ENCODE results near the gene FES. TPM values are rescaled to one million over a fixed set of nuclear protein-coding genes. Genes with fewer than 3 reads are reported as not detected.

FES gene
- total and polyA plus RNA-seq, 2 of the 13 experiments (the other 11 are each of a cell fraction or from before 2014, with no cell fraction given) = 4.0 to 9.5 TPM

- no peak for TF ChIP-seq ZNF18 (CRISPR knock-in tag; IDR thresholded peaks at IDR 0.05; ENCODE audit: insufficient replicate concordance)
- no peak for TF ChIP-seq ZNF407 (CRISPR knock-in tag; IDR thresholded peaks at IDR 0.05; ENCODE audit: not compliant biosample characterization)
- TF ChIP-seq NFE2L2 (IDR thresholded peaks at IDR 0.05; ENCODE audit: low read length) = no peak
- no peak for TF ChIP-seq MYNN (CRISPR knock-in tag; IDR thresholded peaks at IDR 0.05; ENCODE audit: low read depth)
- no peak for TF ChIP-seq DDIT3 (CRISPR knock-in tag; IDR thresholded peaks at IDR 0.05)
- TF ChIP-seq DR1 (CRISPR knock-in tag; IDR thresholded peaks at IDR 0.05) = no peak
- no peak for TF ChIP-seq ZNF33B (CRISPR knock-in tag; IDR thresholded peaks at IDR 0.05)
- TF ChIP-seq ZFY (CRISPR knock-in tag; IDR thresholded peaks at IDR 0.05) = no peak
- no peak for TF ChIP-seq ZNF552 (CRISPR knock-in tag; IDR thresholded peaks at IDR 0.05; ENCODE audit: borderline replicate concordance)
- no peak for TF ChIP-seq ZNF713 (CRISPR knock-in tag; IDR thresholded peaks at IDR 0.05)
- TF ChIP-seq ZNF709 (CRISPR knock-in tag; IDR thresholded peaks at IDR 0.05) = no peak
- no peak for TF ChIP-seq ZNF75D (CRISPR knock-in tag; IDR thresholded peaks at IDR 0.05; ENCODE audit: borderline replicate concordance)
- no peak for TF ChIP-seq ZNF251 (CRISPR knock-in tag; IDR thresholded peaks at IDR 0.05)
- TF ChIP-seq ZBTB7B (CRISPR knock-in tag; IDR thresholded peaks at IDR 0.05) = no peak
- TF ChIP-seq DNMT1 (CRISPR knock-in tag; IDR thresholded peaks at IDR 0.05) = no peak
- TF ChIP-seq ZNF276 (CRISPR knock-in tag; IDR thresholded peaks at IDR 0.05; ENCODE audit: low read depth) = 0 out of 2 replicates have a peak, but pooled peaks have one; percentile 11
- TF ChIP-seq NR2F6 (IDR thresholded peaks at IDR 0.05) = no peak
- TF ChIP-seq NR2F6 (CRISPR knock-in tag; IDR thresholded peaks at IDR 0.05) = no peak
- no peak for TF ChIP-seq ZNF615 (CRISPR knock-in tag; IDR thresholded peaks at IDR 0.05; ENCODE audit: borderline replicate concordance)
Observed at GRCh38 chr15:90934256-90934948, 50.1 kb downstream of the FES start (continued).

All from HepG2 (cell line).